Neural progenitor cell (in vitro differentiated cells): ENCODE measurements around the gene VIL1. TPM values are rescaled to one million over a fixed set of nuclear protein-coding genes. Genes with fewer than 3 reads are reported as not detected.

Experiments used
- DNase-seq: peaks from one replicate; pipeline ENCODE4 v3.0.0-alpha.2; 2016; ENCODE audit warnings: low spot score
- H2AFZ ChIP-seq: fragments of 200-600 bp; sonication (generic); replicated peaks from 2 replicates; pipeline ENCODE4 v1.6.1; 2016; ENCODE audit warnings: antibody characterized with exemption
- H3F3A ChIP-seq: fragments of 200-600 bp; sonication (generic); 2 replicates; pipeline ENCODE4 v1.6.1; 2016; ENCODE audit warnings: antibody characterized with exemption, low read depth
- H3K27ac ChIP-seq: fragments of 200-600 bp; sonication (generic); 2 replicates; pipeline ENCODE4 v1.5.1; 2016; ENCODE audit warnings: mild to moderate bottlenecking
- H3K27me3 ChIP-seq: fragments of 200-600 bp; sonication (generic); 2 replicates; pipeline ENCODE4 v1.6.1; 2016; ENCODE audit warnings: mild to moderate bottlenecking, moderate library complexity
- H3K36me3 ChIP-seq: fragments of 200-600 bp; sonication (generic); 2 replicates; pipeline ENCODE4 v1.5.1; 2016
- H3K4me1 ChIP-seq: fragments of 200-600 bp; sonication (generic); 2 replicates; pipeline ENCODE4 v1.6.1; 2016; ENCODE audit warnings: mixed run types
- H3K4me2 ChIP-seq: fragments of 200-600 bp; sonication (generic); 2 replicates; pipeline ENCODE4 v1.6.1; 2016
- H3K4me3 ChIP-seq: fragments of 200-600 bp; sonication (generic); 2 replicates; pipeline ENCODE4 v1.5.1; 2016
- H3K79me2 ChIP-seq: fragments of 200-600 bp; sonication (generic); 2 replicates; pipeline ENCODE4 v1.6.1; 2016; ENCODE audit warnings: low read depth
- H3K9ac ChIP-seq: fragments of 200-600 bp; sonication (generic); 2 replicates; pipeline ENCODE4 v1.6.1; 2016
- H3K9me3 ChIP-seq: fragments of 200-600 bp; sonication (generic); 2 replicates; pipeline ENCODE4 v1.5.1; 2016; ENCODE audit warnings: low read depth
- H4K20me1 ChIP-seq: fragments of 200-600 bp; sonication (generic); 2 replicates; pipeline ENCODE4 v1.6.1; 2016; ENCODE audit warnings: low read depth
- H3K27ac Mint-ChIP-seq: 3 replicates; pipeline ENCODE4 v1.8.0; 2021; ENCODE audit warnings: mixed read lengths
- H3K27me3 Mint-ChIP-seq: 2 replicates; pipeline ENCODE4 v1.8.0; 2022; ENCODE audit warnings: low read depth, mild to moderate bottlenecking, inconsistent platforms, moderate library complexity, mixed read lengths; ENCODE audit not compliant: insufficient read depth
- H3K36me3 Mint-ChIP-seq: 3 replicates; pipeline ENCODE4 v1.8.0; 2021; ENCODE audit warnings: mixed read lengths
- H3K4me1 Mint-ChIP-seq: 3 replicates; pipeline ENCODE4 v1.8.0; 2021; ENCODE audit warnings: mixed read lengths
- H3K4me3 Mint-ChIP-seq: 3 replicates; pipeline ENCODE4 v1.8.0; 2021; ENCODE audit warnings: mild to moderate bottlenecking, moderate library complexity, mixed read lengths
- H3K9me3 Mint-ChIP-seq: 3 replicates; pipeline ENCODE4 v1.8.0; 2020; ENCODE audit warnings: mixed read lengths
- EZH2 ChIP-seq: fragments of 200-600 bp; sonication (generic); IDR thresholded peaks from 2 replicates; pipeline ENCODE4 v1.6.1; 2017; ENCODE audit warnings: antibody characterized with exemption, mild to moderate bottlenecking, moderate library complexity
- EZH2phosphoT487 ChIP-seq: fragments of 200-600 bp; sonication (generic); IDR thresholded peaks from 2 replicates; pipeline ENCODE4 v1.6.1; 2017; ENCODE audit warnings: antibody characterized with exemption
- total RNA-seq: library from RNA; depleted of rRNA; stranded (reverse); fragments of >200 nt; gene quantifications from 2 replicates; pipeline ENCODE4 v1.2.3, GENCODE V29; 2015; ENCODE audit warnings: low replicate concordance
- TF ChIP-seq, protein P1 (sequence below): fragments of 200-600 bp; sonication (generic); IDR thresholded peaks from 2 replicates; pipeline ENCODE4 v1.5.1; 2017; ENCODE audit warnings: antibody characterized with exemption, mild to moderate bottlenecking

The VIL1 gene
- total RNA-seq, 1 donor from 2014 or later = not detected

DNA sequence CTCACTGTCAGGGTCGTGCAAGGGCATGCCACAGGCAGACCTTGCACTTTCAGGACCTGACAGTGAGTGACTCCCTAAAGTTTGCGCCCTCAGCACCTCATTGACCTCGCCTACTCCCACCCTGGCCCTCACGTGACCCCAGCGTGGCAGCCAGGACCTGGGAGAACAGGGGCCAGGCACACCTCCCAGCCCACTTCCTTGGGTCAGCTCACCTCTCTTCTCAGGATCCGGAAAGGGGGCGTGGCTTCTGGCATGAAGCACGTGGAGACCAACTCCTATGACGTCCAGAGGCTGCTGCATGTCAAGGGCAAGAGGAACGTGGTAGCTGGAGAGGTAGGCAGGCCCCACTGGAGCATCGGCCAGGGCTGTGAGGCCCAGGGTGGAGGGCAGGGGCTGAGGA, 8.8 kb downstream of the VIL1 start:
- no peak for DNase-seq

DNA sequence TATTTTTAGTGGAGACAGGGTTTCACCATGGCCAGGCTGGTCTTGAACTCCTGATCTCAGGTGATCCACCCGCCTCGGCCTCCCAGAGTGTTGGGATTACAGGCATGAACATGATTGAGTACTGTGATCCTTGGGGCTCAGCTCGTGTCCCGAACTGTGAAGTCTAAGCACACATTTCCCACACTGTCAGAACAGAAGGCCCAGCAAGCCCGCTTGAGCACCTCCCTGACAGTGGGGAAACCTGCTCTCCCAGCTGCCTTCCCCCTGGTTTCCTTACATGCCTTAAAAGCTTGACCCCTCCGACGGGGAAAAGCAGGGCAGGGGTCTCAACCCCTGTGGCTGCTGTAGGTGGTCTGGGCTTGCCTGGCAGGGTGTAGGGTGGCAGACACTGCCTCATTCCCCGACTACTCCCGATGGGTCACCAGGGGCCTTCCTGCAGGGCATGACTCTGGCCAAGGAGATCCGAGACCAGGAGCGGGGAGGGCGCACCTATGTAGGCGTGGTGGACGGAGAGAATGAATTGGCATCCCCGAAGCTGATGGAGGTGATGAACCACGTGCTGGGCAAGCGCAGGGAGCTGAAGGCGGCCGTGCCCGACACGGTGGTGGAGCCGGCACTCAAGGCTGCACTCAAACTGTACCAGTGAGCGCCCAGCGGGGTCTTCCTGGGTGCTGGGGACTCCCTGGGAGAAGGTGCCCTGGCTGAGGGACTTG, 10.1 kb downstream of the VIL1 start:
- Mint-ChIP-seq H3K4me3 (no peak overlapping the region), H3K9me3 (no peaks in the 10 kb centered on the region), H3K27me3 (peaks cover 9% of the 10 kb centered on the region), H3K4me1 (peaks cover under 1% of the 10 kb centered on the region), H3K27ac (no peak overlapping the region), H3K36me3 (no peaks in the 10 kb centered on the region)
- Histone ChIP-seq H2AFZ (no peak overlapping the region), H3K4me3 (no peak overlapping the region), H3K36me3 (no peaks in the 10 kb centered on the region), H4K20me1 (no peaks in the 10 kb centered on the region), H3F3A (no peaks in the 10 kb centered on the region), H3K27me3 (no peaks in the 10 kb centered on the region), H3K4me1 (no peaks in the 10 kb centered on the region), H3K9ac (no peak overlapping the region), H3K4me2 (no peak overlapping the region), H3K79me2 (no peaks in the 10 kb centered on the region), H3K27ac (no peak overlapping the region), H3K9me3 (no peaks in the 10 kb centered on the region)
- DNase-seq = no peak
- no peak for TF ChIP-seq EZH2phosphoT487
- TF ChIP-seq EZH2 = no peak
- TF ChIP-seq, protein P1, sequence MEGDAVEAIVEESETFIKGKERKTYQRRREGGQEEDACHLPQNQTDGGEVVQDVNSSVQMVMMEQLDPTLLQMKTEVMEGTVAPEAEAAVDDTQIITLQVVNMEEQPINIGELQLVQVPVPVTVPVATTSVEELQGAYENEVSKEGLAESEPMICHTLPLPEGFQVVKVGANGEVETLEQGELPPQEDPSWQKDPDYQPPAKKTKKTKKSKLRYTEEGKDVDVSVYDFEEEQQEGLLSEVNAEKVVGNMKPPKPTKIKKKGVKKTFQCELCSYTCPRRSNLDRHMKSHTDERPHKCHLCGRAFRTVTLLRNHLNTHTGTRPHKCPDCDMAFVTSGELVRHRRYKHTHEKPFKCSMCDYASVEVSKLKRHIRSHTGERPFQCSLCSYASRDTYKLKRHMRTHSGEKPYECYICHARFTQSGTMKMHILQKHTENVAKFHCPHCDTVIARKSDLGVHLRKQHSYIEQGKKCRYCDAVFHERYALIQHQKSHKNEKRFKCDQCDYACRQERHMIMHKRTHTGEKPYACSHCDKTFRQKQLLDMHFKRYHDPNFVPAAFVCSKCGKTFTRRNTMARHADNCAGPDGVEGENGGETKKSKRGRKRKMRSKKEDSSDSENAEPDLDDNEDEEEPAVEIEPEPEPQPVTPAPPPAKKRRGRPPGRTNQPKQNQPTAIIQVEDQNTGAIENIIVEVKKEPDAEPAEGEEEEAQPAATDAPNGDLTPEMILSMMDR = no peak

More for the DNA sequence above, 8.8 kb downstream of the VIL1 start:
- no peaks in the 10 kb centered on the region for H3K9me3 ChIP-seq
- H3F3A ChIP-seq = no peaks in the 10 kb centered on the region
- H3K9ac ChIP-seq = no peak overlapping the region
- H3K36me3 ChIP-seq = no peaks in the 10 kb centered on the region
- Mint-ChIP-seq H3K4me1 (peaks cover 9% of the 10 kb centered on the region), H3K27ac (no peak overlapping the region), H3K9me3 (no peaks in the 10 kb centered on the region), H3K36me3 (no peaks in the 10 kb centered on the region), H3K4me3 (no peak overlapping the region), H3K27me3 (peaks cover 9% of the 10 kb centered on the region)
- H3K4me2 ChIP-seq = no peak overlapping the region
- H3K79me2 ChIP-seq = no peaks in the 10 kb centered on the region
- H3K27ac ChIP-seq = no peak overlapping the region
- H2AFZ ChIP-seq = no peak overlapping the region
- no peaks in the 10 kb centered on the region for H3K27me3 ChIP-seq
- no peaks in the 10 kb centered on the region for H3K4me1 ChIP-seq
- no peak for TF ChIP-seq EZH2
- no peak for TF ChIP-seq EZH2phosphoT487
- TF ChIP-seq, protein P1 = no peak
- H3K4me3 ChIP-seq = no peak overlapping the region
- H4K20me1 ChIP-seq = no peaks in the 10 kb centered on the region

DNA sequence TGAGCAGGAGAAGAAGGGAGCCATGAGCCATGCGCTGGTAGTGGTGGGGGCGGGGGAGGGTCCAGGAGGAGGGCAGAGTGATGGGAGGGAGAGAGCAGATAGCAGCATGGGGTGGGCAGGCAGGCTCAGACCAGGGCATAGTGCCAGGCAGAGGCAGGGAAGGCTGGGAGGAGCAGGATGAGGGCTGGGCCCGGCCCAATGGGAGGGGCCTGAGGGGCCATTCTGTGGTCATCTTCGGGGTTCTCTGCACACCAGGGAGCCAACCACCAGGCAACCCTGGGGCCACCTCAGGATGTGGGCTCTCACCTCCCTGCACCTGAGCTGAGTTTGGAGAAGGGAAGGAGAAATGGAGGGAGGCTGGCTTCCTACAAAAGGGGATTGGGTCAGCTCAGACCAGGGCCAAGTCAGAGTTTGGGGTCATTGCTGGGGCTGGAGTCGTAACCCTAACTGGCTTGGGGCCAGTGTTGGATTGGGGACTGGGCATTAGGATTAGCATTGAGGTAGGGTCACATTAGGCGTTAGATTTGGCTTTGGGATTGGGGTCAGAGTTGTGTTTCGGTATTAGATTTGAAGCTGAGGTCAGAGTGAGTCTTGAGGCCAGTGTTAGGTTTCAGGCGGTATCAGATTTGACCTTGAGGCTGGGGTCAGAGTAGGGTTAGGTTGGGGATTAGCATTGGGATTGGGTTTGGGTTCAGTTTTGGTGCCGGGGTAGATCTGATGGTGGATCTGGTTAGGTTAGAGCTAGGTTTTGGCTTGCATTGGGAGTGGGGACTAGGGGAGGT, 11.2 kb downstream of the VIL1 start:
- Mint-ChIP-seq H3K4me1 (peaks cover 4% of the 10 kb centered on the region), H3K36me3 (no peaks in the 10 kb centered on the region), H3K27me3 (peaks cover 9% of the 10 kb centered on the region), H3K4me3 (no peak overlapping the region), H3K9me3 (no peaks in the 10 kb centered on the region), H3K27ac (no peak overlapping the region)
- Histone ChIP-seq H3K79me2 (no peaks in the 10 kb centered on the region), H2AFZ (no peak overlapping the region), H3K9ac (no peak overlapping the region), H3F3A (no peaks in the 10 kb centered on the region), H3K27ac (no peak overlapping the region), H3K27me3 (no peaks in the 10 kb centered on the region), H3K9me3 (no peaks in the 10 kb centered on the region), H4K20me1 (no peaks in the 10 kb centered on the region), H3K4me3 (no peak overlapping the region), H3K4me2 (no peak overlapping the region), H3K4me1 (no peaks in the 10 kb centered on the region), H3K36me3 (no peaks in the 10 kb centered on the region)
- no peak for TF ChIP-seq EZH2phosphoT487
- TF ChIP-seq, protein P1 = no peak
- no peak for TF ChIP-seq EZH2
- DNase-seq = no peak
